C4-2B (cell line): ENCODE data around the gene EMX1.

Experiments
- ZFX ChIP-seq: fragments of 450-650 bp; IDR thresholded peaks from 2 replicates; pipeline ENCODE4 v1.6.1; 2017
- TF ChIP-seq, protein P1 (sequence below): fragments of 450-650 bp; conservative IDR thresholded peaks from 2 replicates; pipeline ENCODE4 v1.5.1; 2017; ENCODE audit warnings: mild to moderate bottlenecking

- TF ChIP-seq, protein P1, sequence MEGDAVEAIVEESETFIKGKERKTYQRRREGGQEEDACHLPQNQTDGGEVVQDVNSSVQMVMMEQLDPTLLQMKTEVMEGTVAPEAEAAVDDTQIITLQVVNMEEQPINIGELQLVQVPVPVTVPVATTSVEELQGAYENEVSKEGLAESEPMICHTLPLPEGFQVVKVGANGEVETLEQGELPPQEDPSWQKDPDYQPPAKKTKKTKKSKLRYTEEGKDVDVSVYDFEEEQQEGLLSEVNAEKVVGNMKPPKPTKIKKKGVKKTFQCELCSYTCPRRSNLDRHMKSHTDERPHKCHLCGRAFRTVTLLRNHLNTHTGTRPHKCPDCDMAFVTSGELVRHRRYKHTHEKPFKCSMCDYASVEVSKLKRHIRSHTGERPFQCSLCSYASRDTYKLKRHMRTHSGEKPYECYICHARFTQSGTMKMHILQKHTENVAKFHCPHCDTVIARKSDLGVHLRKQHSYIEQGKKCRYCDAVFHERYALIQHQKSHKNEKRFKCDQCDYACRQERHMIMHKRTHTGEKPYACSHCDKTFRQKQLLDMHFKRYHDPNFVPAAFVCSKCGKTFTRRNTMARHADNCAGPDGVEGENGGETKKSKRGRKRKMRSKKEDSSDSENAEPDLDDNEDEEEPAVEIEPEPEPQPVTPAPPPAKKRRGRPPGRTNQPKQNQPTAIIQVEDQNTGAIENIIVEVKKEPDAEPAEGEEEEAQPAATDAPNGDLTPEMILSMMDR = no peak
- no peak for TF ChIP-seq ZFX
Measured at GRCh38 chr2:72974436-72974754, 57.1 kb downstream of the EMX1 start.
